Kidney tubule cell (primary cell): ENCODE measurements around the gene CLASP1.

Source experiments
- DNase-seq: peaks from one replicate; pipeline ENCODE4 v3.0.0-alpha.2; 2018; ENCODE audit warnings: low spot score

CLASP1 gene

DNA sequence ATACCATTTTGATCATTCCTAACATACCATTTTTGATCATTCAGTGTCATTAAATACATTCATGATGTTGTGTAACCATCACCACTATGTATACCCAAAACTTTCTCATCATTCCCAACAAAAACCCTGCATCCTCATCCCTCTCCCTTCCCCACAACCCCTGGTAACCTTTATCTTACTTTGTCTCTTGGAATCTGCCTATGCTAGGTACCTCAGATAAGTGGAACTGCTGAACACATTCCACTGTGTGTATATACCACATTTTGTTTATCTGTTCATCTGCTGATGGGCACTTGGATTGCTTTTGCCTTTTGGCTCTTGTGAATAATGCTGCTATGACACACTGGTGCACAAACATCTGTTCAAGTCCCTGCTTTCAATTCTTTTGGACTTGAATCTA, 280.4 kb downstream of the CLASP1 start:
- DNase-seq = no peak

DNA sequence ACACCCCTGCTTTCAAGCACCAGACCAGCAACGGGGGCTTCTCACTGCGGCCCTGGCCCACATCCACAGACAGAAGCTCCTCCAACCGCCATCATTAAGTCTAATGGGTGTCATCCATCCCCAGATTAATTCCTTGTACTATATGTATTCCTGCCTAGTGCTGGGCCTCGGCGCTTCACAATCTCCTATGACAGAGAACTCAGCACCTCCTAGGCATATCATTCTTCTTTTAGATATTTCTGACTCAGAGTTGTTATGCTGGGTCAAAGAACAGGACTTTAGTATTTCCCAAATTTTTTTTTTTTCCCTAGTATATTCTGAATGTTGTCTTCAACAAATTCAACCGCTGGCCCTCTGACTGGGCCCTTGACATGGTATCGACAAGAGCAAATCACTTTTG, 281.1 kb downstream of the CLASP1 start:
- DNase-seq = no peak

DNA sequence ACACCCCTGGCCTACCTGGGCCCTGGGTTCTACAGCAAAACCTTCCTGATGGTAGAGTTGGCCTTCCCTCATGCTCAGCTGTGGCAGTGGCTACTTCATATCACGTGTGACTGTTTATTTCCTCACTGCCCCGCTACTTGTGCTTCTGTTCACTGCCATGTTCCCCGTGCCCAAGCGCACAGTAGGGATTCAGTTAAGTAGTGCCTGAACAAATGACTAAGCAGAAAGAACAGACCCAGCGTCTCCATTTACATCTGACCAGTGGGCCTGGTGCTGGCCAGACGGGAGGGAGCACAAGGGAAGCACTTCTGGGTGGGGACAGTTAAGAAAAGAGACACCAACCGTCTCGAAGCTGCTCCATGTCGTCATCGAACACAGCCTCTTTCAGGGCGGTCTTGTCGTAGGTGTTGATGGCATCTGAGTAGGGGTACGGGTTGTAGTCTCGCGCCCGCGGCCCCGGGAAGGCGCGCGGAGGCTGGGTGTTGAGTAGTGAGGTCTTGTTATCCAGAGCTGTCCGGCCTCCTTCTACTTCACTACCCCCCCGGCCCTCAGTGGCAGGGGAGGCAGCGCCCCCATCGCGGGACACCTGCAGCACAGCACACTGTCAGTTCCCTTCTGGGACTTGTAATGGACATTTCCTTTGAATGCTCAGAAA, 281.9 kb downstream of the CLASP1 start:
- no peak for DNase-seq

DNA sequence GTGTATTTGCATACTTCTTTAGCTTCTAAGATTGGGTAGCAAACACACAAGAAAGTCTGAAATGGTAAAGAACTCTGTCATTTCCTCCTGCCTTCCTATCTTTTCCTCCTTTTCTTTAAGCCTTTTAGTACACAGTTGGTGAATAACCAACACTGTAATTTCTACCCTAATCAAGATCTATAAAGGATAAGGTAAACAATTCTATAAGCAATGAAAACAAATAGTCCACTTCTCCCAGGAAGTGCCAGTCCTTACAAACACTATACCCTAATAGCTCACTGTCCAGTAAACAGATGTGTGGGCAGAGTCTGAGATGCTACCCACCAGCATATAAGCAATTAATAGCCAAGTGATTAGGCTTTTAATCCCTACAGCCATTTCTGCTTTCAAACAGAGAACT, 283.2 kb downstream of the CLASP1 start:
- DNase-seq = no peak

DNA sequence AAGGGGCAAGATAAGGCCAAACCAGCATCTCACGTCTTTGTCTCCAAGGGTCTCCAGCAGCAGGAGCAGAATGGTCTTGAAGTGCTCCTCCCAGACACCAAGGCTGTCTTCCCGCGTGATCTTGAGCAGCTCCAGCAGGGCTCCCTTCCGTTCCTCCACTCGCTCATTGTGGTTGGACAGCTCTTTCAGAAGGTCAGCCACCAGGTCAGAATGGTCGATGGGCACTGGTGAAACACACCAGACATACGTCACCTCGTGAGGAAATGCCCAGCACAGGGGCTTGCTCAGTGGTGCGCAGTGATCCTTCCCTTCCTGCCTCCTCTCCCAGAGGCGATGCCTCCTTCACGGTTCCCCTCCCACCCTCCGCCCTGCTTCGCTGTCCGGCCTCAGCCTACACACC, 284.2 kb downstream of the CLASP1 start:
- no peak for DNase-seq

DNA sequence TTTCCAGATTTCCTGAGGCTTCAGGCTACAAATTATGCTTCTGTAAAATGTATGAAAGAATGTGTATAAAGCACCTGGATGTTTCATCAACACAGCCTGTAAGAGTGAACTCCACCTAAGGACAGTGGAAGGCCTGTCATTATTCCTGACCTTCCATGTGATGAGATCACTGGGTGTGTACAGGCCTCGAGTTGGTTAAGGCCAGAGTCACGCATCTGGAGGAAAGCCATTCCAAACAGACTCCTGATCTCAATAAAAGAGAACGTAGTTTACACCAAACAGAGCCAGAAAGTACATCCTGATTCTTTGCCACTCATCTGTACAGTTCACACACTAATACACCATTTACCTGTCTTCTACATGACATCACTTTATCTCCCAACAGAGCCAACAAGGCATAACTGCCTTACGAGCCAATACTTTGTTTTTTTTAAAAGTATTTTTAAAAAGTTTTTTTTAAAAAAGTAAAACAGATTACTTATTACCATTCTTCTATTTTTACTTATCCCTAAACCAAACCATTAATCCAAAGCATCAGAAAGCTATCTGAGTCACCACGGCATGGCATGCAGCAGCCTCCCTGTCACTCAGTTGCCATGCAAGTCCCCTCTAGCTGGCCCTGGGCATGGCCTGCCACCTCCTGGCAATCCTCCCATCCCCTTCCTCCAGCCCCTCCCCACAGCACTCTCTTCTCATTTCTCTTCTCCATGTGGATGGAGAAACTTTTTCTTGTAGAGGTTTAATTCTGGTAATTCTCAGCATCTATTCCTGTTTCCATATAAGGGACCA, 285.4 kb downstream of the CLASP1 start:
- peak; percentile 85 for DNase-seq

DNA sequence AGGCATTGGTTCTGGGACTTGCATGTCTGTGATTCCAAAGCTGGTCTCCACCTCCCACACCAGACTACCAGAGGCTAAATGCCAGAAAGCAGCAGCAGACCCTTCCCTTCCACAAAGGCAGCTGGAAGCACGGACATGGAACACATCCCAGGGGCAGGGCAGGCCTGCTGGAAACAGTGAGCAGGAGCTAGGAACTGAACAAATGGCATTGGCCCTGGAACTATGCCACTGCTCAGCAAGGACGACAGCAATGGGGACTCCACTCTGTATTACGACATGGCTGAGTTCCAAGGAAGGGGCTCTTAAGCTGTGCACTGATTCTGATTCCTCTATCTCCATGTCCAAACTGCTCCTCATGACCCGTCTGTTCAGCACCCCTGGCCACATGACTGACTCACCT, 286.5 kb downstream of the CLASP1 start:
- DNase-seq = no peak

DNA sequence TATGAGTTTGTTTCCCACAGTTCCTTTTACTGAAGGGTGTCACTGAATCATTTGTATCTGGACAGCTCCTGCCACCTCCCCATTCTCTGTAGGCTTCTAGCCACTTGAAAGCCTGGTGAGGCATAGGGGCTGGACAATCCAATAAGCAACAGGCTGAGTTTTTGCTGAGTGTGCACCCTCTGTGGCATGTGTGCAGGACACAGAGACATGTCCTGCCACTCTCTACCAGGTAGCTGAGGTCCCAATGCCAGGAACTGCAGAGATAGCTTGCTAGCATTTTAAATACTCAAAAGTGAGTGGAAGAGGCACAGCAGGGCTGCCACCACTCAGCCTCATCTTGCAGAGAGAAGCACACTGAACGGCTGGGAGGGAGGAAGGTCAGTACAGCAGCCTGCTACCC, 287.0 kb downstream of the CLASP1 start:
- DNase-seq = no peak

DNA sequence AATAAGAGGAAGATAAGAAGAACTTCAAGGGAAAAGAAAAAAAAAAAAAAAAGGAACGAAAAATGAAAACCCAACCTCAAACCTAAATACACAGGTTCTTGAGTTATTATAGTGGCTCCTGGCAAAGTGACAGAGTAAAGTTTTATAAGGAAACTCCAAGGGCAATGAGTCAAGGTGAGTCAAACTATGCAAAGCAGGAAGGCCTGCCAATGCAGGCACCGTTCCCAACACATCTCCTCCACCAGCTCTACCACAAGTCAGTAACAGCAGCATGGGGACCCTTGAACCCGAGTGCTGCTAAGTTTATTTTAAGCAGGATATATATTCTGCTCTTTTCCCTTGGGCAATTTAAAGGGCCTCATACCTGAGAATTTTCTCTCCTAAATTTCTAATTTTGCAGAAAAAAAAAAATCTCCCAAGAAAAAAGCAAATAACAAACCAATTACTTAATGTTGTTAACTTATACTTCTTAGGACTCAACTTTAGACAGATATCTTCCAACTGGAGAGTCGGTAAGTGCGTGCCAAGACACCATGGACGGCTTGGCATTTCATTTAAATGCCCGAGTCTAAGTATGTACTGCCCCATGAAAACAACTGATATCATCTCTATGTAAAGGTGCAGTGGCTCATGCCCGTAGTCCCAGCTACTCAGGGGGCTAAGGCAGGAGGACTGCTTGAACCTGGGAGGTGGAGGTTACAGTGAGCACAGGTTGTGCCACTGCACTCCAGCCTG, 288.5 kb downstream of the CLASP1 start:
- peak; percentile 85 for DNase-seq

DNA sequence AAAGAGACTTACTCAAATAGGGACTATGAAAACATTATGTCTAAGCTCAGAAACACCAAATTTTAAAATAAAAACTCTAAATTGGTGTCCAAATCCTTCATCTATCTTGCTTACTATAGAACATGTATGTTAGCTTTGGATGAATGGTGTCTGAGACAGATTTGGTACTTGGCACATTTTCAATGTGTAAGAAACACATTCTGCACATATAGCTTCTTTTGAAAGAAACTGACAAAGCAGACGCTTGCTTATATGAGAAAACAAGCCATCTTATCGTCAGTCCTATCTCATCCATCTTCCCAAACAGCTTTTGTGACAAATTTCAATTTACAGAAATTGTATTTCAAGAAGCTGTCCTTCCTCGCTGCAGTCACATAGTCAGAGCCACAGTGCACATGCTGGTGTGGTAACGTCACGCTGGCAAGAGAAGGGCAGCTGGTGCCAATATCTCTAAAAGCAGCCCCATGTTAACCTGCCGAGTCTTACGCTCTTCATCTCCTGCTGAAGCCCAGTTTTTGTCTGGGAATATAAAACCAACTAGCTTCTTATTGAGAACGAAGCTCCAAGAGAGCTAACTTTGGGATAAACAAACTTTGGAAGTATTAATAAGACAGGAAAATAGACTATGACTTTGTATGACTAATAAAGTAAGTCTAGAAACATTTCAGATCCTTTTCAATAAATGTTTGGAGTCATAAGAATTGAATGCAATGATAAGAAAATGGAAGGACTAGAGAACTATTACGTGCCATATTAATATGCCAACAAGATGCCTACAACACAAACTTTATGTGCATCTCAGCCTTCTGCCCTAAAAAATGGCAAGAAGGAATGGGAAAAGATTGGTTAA, 289.3 kb downstream of the CLASP1 start:
- DNase-seq = no peak

DNA sequence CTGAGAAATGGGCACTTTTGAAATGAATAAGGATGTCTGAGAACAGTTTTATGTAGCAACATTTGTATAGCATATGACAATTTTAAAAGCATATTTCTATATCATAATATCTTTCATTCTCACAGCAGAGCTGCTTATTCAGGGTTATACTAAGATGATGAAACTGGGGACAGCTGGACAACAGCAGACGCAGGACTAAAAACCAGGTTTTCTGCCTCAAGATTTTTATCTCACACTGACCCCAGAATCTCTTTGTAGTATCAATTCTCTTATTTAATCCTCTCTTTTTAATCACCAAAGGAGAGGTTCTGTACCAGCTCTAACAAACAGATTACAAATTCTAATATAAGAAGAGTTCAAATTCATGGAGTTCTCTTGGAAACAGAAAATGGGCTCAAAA, 290.1 kb downstream of the CLASP1 start:
- no peak for DNase-seq

DNA sequence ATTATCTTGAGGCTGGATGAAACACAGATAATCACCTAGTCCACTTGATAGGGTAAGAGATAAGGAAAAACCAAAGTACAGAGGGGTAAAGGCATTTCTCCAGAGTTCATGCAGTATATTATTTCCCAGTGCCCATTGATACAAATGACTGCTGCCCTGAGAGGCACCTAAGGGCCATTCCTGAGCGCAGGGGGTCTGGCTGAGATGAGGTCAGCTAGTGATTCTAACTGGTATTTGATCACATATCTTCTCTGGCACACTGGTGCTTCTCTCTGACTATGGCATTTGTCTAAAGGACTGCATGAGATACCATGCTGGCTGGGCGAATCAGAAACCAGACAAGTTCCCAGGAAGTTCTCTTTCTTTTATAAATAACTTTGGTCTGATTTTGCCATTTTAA, 291.0 kb downstream of the CLASP1 start:
- DNase-seq = peak; percentile 13

DNA sequence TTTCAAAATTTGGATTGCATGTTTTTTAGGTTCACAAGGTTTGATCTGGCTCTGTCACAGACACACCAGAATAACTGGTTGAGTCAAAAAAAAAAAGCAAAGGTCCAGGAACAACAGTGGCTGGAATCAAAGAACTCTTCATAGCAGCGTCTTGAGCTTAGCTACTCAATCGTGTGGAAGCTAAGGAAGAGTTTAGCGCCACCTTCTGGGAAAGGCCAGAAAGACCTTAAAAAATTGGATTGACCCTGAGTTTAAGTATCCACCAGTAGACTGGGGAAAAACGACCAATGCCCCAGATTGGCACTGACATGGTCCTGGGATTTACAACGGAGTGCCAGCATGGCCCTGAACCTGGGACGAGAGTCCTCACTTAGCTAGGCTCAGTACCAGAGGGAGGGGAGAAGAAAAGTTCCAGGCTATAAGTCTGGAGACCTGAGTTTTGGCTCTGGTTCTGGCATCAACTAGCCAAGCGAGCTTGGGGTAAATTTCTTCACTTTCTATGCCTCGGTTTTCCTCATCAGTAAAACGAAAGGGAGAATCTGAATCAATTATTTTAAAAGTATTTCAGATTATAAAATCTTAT, 293.1 kb downstream of the CLASP1 start:
- peak; percentile 75 for DNase-seq

DNA sequence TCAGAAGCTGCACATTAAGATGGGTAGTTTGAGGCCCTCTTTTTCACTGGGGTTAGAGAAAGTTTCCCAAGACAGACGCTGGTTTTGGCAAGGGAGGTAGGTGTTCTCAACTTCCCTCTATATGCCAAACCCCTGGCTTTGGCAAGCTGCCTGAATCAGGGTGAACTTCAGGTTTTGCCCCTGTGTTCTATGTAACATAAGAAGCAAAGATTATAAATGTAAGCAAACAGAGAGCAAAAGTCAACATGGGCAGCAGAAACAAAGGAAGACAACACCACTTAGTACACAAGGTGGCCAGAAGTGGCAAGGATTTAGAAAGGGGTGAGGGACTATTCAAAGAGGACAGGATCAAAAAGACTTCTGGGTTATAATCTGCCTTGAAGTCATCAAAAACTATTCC, 293.8 kb downstream of the CLASP1 start:
- no peak for DNase-seq

DNA sequence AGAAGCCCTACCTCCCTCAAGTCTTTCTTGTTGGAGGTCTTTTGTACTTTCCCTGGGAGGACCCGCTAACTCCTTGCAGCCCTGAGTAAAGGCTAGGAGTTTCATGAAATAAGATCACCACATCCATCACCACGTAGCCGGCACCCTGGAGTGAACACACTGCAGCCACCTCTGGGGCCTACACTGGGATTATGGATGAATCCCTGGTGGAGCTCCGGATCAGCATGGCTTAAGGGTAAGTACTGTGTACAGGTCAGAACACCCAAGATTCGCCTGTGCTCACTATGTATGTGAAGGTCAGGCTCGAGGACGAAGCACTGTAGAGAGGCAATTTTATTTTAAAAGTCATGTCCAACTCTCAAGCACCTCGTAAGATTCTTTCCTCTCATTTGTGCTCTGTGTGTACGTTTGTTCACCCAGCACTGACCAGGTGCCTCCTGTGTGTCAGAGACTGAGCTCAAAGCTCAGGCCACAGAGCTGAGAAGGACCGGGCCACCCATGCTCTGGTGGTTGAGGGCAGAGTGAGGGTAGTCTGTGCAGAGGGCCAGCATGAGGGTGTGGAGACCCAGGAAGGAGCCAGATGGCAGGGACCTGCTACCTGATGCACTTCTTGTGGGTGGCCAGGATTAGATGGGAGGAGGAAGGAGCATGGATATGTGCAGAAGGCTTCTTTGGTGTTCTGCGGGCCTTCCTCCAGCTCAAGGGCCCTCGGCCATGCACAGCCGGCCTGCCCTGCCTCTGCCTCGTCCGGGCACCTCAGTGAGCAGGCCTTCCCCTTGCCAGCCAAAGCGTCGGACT, 297.5 kb downstream of the CLASP1 start:
- no peak for DNase-seq

DNA sequence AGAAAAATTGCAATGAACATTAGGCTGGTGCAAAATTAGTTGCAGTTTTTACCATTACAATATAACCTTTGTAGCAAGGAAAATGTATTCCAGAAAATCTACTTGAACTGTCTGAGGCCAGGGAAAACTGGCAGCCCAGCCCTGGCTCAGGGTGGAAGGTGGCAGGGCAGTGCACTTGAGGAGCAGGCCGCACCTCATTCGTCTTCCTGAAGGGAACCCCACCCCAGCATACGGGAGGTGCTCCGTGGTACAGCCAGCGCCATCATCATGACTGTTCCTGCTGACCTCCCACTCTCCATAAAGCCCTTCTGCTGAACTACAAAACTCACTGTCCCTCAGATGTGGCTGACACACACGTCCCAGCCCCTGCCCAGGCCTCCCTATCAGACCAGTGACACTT, 298.4 kb downstream of the CLASP1 start:
- no peak for DNase-seq

DNA sequence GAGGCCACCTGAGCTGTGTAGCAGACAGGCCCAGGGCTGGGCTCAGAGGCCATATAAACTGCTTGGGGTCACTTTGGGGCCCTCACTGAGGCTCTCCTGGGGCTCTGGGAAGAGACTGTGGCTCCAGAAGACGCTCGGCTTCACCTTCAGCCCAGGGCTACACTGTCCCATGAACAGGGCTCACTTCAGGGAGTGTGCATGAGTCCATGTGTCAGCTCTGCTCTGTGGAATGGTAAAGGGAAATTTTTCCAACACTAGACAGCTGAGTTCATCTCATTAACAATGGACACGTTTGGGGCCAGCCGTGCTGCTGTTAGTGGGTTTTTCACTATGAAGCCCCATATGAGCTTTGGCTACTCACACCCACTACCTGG, 298.9 kb downstream of the CLASP1 start:
- DNase-seq = no peak

DNA sequence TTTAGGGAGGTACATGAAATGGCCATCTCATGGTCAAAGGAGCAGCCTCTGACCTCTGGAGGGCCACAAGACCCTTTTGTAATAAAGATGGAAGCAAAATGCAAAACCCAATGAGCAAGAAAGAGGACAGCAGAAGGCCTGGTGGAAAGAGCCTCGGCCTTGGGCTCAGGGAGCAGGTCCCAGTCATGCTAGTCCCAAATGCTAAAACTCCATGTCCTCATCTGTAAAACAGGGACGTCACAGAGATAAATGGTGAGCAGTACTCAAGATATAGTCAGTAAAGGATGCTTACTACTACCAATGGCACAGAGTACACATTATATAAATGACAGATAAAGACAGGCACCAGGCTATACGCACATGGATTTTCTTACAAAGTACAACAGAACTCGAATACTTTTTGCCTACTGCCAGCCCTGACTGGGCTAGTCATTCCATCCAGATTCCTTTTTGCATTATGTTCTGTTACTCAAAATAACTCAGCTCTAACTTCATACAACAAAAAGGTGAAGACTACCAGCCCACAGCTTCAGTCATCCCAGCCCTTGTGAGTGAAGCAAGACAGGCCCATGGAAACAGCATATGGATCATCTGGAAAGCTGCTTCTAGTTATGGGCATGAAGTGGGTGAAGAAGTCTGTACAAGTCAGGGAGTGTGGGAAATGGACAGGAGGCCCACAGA, 299.4 kb downstream of the CLASP1 start:
- DNase-seq = no peak

DNA sequence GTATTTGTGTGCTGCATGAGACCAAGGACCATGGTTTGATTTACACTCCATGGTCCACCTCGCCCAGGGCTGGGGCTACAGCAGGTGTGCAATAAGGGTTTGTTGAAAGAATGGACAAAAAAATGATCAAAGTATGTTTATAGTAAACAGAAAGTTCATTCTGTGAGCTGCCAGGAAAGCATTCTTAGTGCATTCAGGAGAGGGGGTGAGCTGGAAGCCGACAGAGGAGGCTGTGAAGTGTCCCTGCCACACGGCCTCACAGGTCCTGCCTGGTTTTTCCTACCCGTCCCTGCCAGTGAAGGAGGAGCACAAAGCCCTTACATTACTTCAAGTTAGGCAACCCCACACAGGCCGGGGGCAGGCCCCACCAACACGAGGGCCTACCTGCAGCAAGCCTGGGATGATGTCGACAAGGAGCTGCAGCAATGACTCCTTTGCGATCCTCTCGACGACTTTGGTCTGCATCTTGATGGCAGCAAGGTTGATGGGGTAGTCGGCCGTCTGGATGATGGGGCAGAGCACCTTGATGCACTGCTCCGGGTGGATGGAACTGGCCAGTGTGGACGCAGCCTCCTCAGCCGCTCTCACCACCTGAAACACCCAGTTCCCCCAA, 301.0 kb downstream of the CLASP1 start:
- DNase-seq = no peak

DNA sequence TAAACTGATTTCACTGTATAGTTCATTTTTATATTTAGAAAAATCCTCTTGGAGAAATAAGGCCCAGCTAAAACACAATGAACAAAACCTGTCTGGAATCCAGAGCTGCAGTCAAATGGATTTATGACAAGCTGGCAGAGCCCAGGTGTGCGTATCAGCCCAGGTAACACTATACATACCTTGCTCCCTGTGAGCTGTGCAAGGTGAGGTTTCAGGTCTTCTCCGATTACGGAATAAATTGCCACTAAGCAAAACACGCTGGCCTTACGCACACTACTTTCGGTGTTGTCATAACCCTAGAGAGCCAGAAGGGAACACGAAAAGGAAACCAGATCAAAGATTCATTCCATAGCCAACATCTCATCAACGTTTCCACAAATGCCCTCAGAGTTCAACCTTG, 302.4 kb downstream of the CLASP1 start:
- DNase-seq = peak; percentile 10
